OCI-LY7 (cell line): Measurements from ENCODE around the gene CCDC83. TPM values are rescaled to one million over a fixed set of nuclear protein-coding genes. Genes with fewer than 3 reads are reported as not detected.

ENCODE experiments used
- BruUV-seq: library from RNA; stranded (reverse); fragments of 400-500 nt; replicated peaks from 2 replicates; lab custom pipeline; 2021; lab: Mats Ljungman, UMichigan
- CTCF ChIA-PET: fragments of 300-600 bp; sonication (Branson Sonifier 250); formaldehyde crosslinking; loops from one replicate; lab custom pipeline; 2022; ENCODE audit warnings: antibody characterized with exemption; ENCODE audit not compliant: unreplicated experiment; lab: Charles Lee
- POLR2A ChIA-PET: fragments of 300-600 bp; sonication (Branson Sonifier 250); formaldehyde crosslinking; loops from one replicate; lab custom pipeline; 2022; ENCODE audit warnings: antibody characterized with exemption; lab: Charles Lee
- DNase-seq: peaks from one replicate; pipeline ENCODE4 v3.0.0-alpha.2; 2015; ENCODE audit warnings: low spot score
- H2AFZ ChIP-seq: fragments of 200-600 bp; sonication (generic), shearing (Covaris generic); 2 replicates; pipeline ENCODE4 v1.6.1; 2014; ENCODE audit warnings: mild to moderate bottlenecking, antibody characterized with exemption, low read length, moderate library complexity
- H3K27ac ChIP-seq: fragments of 200-600 bp; sonication (generic); 2 replicates; pipeline ENCODE4 v1.5.1; 2014; ENCODE audit warnings: mixed run types, low read depth, mild to moderate bottlenecking, moderate library complexity, low read length, inconsistent platforms; ENCODE audit not compliant: poor library complexity, severe bottlenecking
- H3K36me3 ChIP-seq: fragments of 200-600 bp; sonication (generic); 2 replicates; pipeline ENCODE4 v1.6.1; 2014; ENCODE audit warnings: mild to moderate bottlenecking, antibody characterized with exemption, low read length, moderate library complexity, mixed read lengths; ENCODE audit not compliant: insufficient read depth
- H3K4me1 ChIP-seq: fragments of 200-600 bp; sonication (generic); 2 replicates; pipeline ENCODE4 v1.5.1; 2014; ENCODE audit warnings: mild to moderate bottlenecking, low read length; ENCODE audit not compliant: insufficient read depth, poor library complexity, severe bottlenecking
- H3K4me2 ChIP-seq: fragments of 200-600 bp; sonication (generic); 2 replicates; pipeline ENCODE4 v1.6.1; 2014; ENCODE audit warnings: mild to moderate bottlenecking, low read length
- H3K4me3 ChIP-seq: fragments of 200-600 bp; sonication (generic); 2 replicates; pipeline ENCODE4 v1.5.1; 2014; ENCODE audit warnings: mild to moderate bottlenecking, low read depth, low read length; ENCODE audit not compliant: poor library complexity, severe bottlenecking
- H3K79me2 ChIP-seq: fragments of 200-600 bp; sonication (generic); 2 replicates; pipeline ENCODE4 v1.6.1; 2016; ENCODE audit warnings: low read depth, mild to moderate bottlenecking, low read length, moderate library complexity, mixed read lengths; ENCODE audit not compliant: insufficient read depth
- H3K9me2 ChIP-seq: fragments of 200-600 bp; sonication (generic); 2 replicates; pipeline ENCODE4 v1.6.1; 2016; ENCODE audit warnings: mild to moderate bottlenecking, low read length, mixed read lengths; ENCODE audit not compliant: insufficient read depth
- H3K9me3 ChIP-seq: fragments of 200-600 bp; sonication (generic); 2 replicates; pipeline ENCODE4 v1.6.1; 2014; ENCODE audit warnings: mild to moderate bottlenecking, mixed run types, low read length, mixed read lengths
- H4K20me1 ChIP-seq: fragments of 200-600 bp; sonication (generic); 2 replicates; pipeline ENCODE4 v1.6.1; 2014; ENCODE audit warnings: mild to moderate bottlenecking, antibody characterized with exemption, low read length, moderate library complexity, mixed read lengths; ENCODE audit not compliant: insufficient read depth
- CTCF ChIP-seq: fragments of 200-600 bp; sonication (generic); conservative IDR thresholded peaks from 2 replicates; pipeline ENCODE4 v1.5.1; 2014; ENCODE audit warnings: mild to moderate bottlenecking, antibody characterized with exemption, low read length, moderate library complexity, mixed read lengths
- EZH2phosphoT487 ChIP-seq: fragments of 200-600 bp; sonication (generic); IDR thresholded peaks from 2 replicates; pipeline ENCODE4 v1.6.1; 2018; ENCODE audit warnings: low read depth, borderline replicate concordance, mild to moderate bottlenecking, mixed run types, antibody characterized with exemption, low read length, moderate library complexity, mixed read lengths
- intact Hi-C: fragments of 100-400 bp; cut with micrococcal nuclease; formaldehyde crosslinking; loops from one replicate; pipeline ENCODE4 v1.10.0; 2022; ENCODE audit not compliant: unreplicated experiment
- total RNA-seq, 2 experiments: library from RNA; depleted of rRNA in 1 of 2; stranded (reverse); fragments of >200 nt in 1 of 2; shearing (Covaris generic) in 1 of 2; gene quantifications; 2 replicates each; pipeline ENCODE4 v1.2.3, GENCODE V29; 2014 to 2022

Gene CCDC83
- total RNA-seq, 2 experiments from 2014 or later: not detected

- CTCF ChIA-PET: no interaction called here
- no peak overlapping the region for H2AFZ ChIP-seq
These were observed 48.3 kb upstream of the CCDC83 start for GRCh38 chr11:85806876-85807275.

GRCh38 chr11:85809191-85809590 lies 46.0 kb upstream of the CCDC83 start:
- Histone ChIP-seq H3K79me2 (no peaks in the 10 kb centered on the region), H2AFZ (peak overlapping the region; percentile 92; the same call in 1 of the 2 replicates), H3K4me3 (peak overlapping the region; percentile 62), H3K9me2 (no peaks in the 10 kb centered on the region), H3K4me2 (peak overlapping the region; percentile 63), H3K36me3 (no peaks in the 10 kb centered on the region), H3K4me1 (peaks cover 32% of the 10 kb centered on the region), H3K27ac (peak overlapping the region; percentile 38), H3K9me3 (no peaks in the 10 kb centered on the region), H4K20me1 (no peaks in the 10 kb centered on the region)
- ChIA-PET CTCF (no interaction called here), POLR2A (interaction anchor here (0.5 to 1.0 kb wide), 2 partner anchors 53 to 72 kb away, joined by 3 to 7 read pairs; no protein-coding TSS in a partner anchor)
- TF ChIP-seq EZH2phosphoT487: no peak
- intact Hi-C loops: loop anchor here (1.0 kb wide), 1 partner anchor 45 kb away; no protein-coding TSS in a partner anchor
- BruUV-seq: no TSS peak
- DNase-seq: peak; percentile 68

More at GRCh38 chr11:85806876-85807275, 48.3 kb upstream of the CCDC83 start:
- Histone ChIP-seq H3K79me2 (no peaks in the 10 kb centered on the region), H3K36me3 (no peaks in the 10 kb centered on the region), H3K4me2 (no peak overlapping the region), H3K9me3 (no peaks in the 10 kb centered on the region), H3K4me1 (peaks cover 32% of the 10 kb centered on the region), H4K20me1 (no peaks in the 10 kb centered on the region), H3K9me2 (no peaks in the 10 kb centered on the region), H3K27ac (no peak overlapping the region), H3K4me3 (no peak overlapping the region)
- TF ChIP-seq EZH2phosphoT487: no peak
- intact Hi-C loops: no loop called here
- no TSS peak for BruUV-seq
- POLR2A ChIA-PET: no interaction called here
- no peak for DNase-seq

- ChIA-PET POLR2A (interaction anchor here (0.5 to 1.0 kb wide), 2 partner anchors 52 to 73 kb away, joined by 3 to 7 read pairs; no protein-coding TSS in a partner anchor), CTCF (no interaction called here)
- no peaks in the 10 kb centered on the region for H3K9me3 ChIP-seq
- peak overlapping the region; percentile 63 for H3K4me2 ChIP-seq
- DNase-seq: peak; percentile 18
- H3K27ac ChIP-seq: peak overlapping the region; percentile 38
- H3K36me3 ChIP-seq: no peaks in the 10 kb centered on the region
- no peaks in the 10 kb centered on the region for H4K20me1 ChIP-seq
- peak overlapping the region; percentile 92 for H2AFZ ChIP-seq
- intact Hi-C loops: loop anchor here (1.0 kb wide), 1 partner anchor 44 kb away; no protein-coding TSS in a partner anchor
- peaks cover 32% of the 10 kb centered on the region for H3K4me1 ChIP-seq
- BruUV-seq: no TSS peak
- H3K4me3 ChIP-seq: peak overlapping the region; percentile 62
- H3K9me2 ChIP-seq: no peaks in the 10 kb centered on the region
- H3K79me2 ChIP-seq: no peaks in the 10 kb centered on the region
- TF ChIP-seq CTCF: peak; percentile 44; the same call in 1 of the 2 replicates
- TF ChIP-seq EZH2phosphoT487: no peak
These were observed 45.3 kb upstream of the CCDC83 start for GRCh38 chr11:85809863-85810262.
